B cell (primary cell): ENCODE results near the gene LSM10. TPM values are rescaled to one million over a fixed set of nuclear protein-coding genes. Genes with fewer than 3 reads are reported as not detected.

Experiments used
- ATAC-seq: fragments of 200-7000 bp; cut with Tn5 transposase; one replicate; pipeline ENCODE4 v1.10.0; 2021; ENCODE audit warnings: low read depth, mild to moderate bottlenecking, moderate number of reproducible peaks, moderate library complexity
- CTCF ChIA-PET: fragments of 350-600 bp; sonication (Branson Sonifier 250); formaldehyde crosslinking; loops from one replicate; lab custom pipeline; 2021; ENCODE audit warnings: antibody characterized with exemption, inconsistent platforms; lab: Charles Lee
- POLR2A ChIA-PET: fragments of 350-600 bp; sonication (Branson Sonifier 250); formaldehyde crosslinking; loops from one replicate; lab custom pipeline; 2021; ENCODE audit warnings: antibody characterized with exemption; lab: Charles Lee
- DNase-seq: peaks from one replicate; pipeline ENCODE4 v3.0.0; 2013
- H2AFZ ChIP-seq: 2 replicates; pipeline ENCODE4 v1.6.1; 2012; ENCODE audit warnings: mild to moderate bottlenecking, low read depth, low read length; ENCODE audit not compliant: insufficient read depth, poor library complexity, severe bottlenecking
- H3K27ac ChIP-seq, 2 donors: 1 replicate in 1 of 2; 2 replicates in 1 of 2; pipeline ENCODE4 v1.5.1; 2012 to 2013; ENCODE audit warnings: low read length in 2 of 2, mild to moderate bottlenecking in 2 of 2, moderate library complexity in 1 of 2
- H3K27me3 ChIP-seq, 4 experiments: fragments of 200-600 bp in 1 of 4; sonication (generic) in 1 of 4; replicated peaks in 1 of 4; 1 replicate in 2 of 4; 2 replicates in 2 of 4; pipeline versions ENCODE4 v1.6.1 to v1.7.0; 2013 to 2016; ENCODE audit warnings: low read length in 3 of 4, mild to moderate bottlenecking in 2 of 4, mixed read lengths in 1 of 4, moderate library complexity in 1 of 4; ENCODE audit not compliant: insufficient read depth in 4 of 4, control insufficient read depth in 3 of 4; ENCODE audit errors: control extremely low read depth in 1 of 4
- H3K36me3 ChIP-seq, 2 experiments: replicated peaks in 1 of 2; 1 replicate in 1 of 2; 2 replicates in 1 of 2; pipeline versions ENCODE4 v1.6.1 to v1.7.1; 2013; ENCODE audit warnings: low read length in 1 of 2; ENCODE audit not compliant: insufficient read depth in 2 of 2, control insufficient read depth in 1 of 2; ENCODE audit errors: control extremely low read depth in 1 of 2, extremely low read depth in 1 of 2
- H3K4me1 ChIP-seq, 2 donors: fragments of 200-600 bp in 1 of 2; sonication (generic) in 1 of 2; 1 replicate in 1 of 2; 2 replicates in 1 of 2; pipeline versions ENCODE4 v1.5.1 to v1.6.1; 2013 to 2017; ENCODE audit warnings: low read length in 2 of 2; ENCODE audit not compliant: control insufficient read depth in 2 of 2, insufficient read depth in 2 of 2
- H3K4me2 ChIP-seq: replicated peaks from 2 replicates; pipeline ENCODE3; 2012; ENCODE audit warnings: mild to moderate bottlenecking, low read depth, low read length; ENCODE audit not compliant: poor library complexity, severe bottlenecking
- H3K4me3 ChIP-seq, 5 experiments: fragments of 200-600 bp in 1 of 5; sonication (generic) in 1 of 5; 1 replicate in 3 of 5; 2 replicates in 2 of 5; pipeline versions ENCODE4 v1.5.1 to v1.7.0; 2011 to 2016; ENCODE audit warnings: low read length in 4 of 5, mild to moderate bottlenecking in 4 of 5, low read depth in 2 of 5, control low read depth in 1 of 5, moderate library complexity in 1 of 5; ENCODE audit not compliant: insufficient read depth in 1 of 5; ENCODE audit errors: control extremely low read depth in 1 of 5, extremely low read depth in 1 of 5
- H3K79me2 ChIP-seq: fragments of 200-600 bp; sonication (generic); one replicate; pipeline ENCODE4 v1.6.0; 2016; ENCODE audit warnings: low read length; ENCODE audit not compliant: control insufficient read depth, insufficient read depth
- H3K9ac ChIP-seq: fragments of 200-600 bp; sonication (generic); 2 replicates; pipeline ENCODE4 v1.6.1; 2017; ENCODE audit warnings: mild to moderate bottlenecking, low read length, moderate library complexity
- H3K9me3 ChIP-seq, 3 donors: one replicate each; pipeline versions ENCODE4 v1.6.1 to v1.7.1; 2013; ENCODE audit warnings: low read length in 2 of 3; ENCODE audit not compliant: control insufficient read depth in 2 of 3, insufficient read depth in 1 of 3; ENCODE audit errors: control extremely low read depth in 1 of 3
- H4K20me1 ChIP-seq: 2 replicates; pipeline ENCODE4 v1.6.0; 2012; ENCODE audit warnings: mild to moderate bottlenecking, low read length; ENCODE audit not compliant: insufficient read depth, control insufficient read depth, poor library complexity, severe bottlenecking
- H3K27ac Mint-ChIP-seq: one replicate; pipeline ENCODE4 v1.8.0; 2021; ENCODE audit warnings: mixed read lengths
- H3K27me3 Mint-ChIP-seq: one replicate; pipeline ENCODE4 v1.8.0; 2021; ENCODE audit warnings: mixed read lengths
- H3K4me1 Mint-ChIP-seq: one replicate; pipeline ENCODE4 v1.8.0; 2021; ENCODE audit warnings: mixed read lengths
- H3K4me3 Mint-ChIP-seq: one replicate; pipeline ENCODE4 v1.8.0; 2021; ENCODE audit warnings: mixed read lengths
- H3K9me3 Mint-ChIP-seq: one replicate; pipeline ENCODE4 v1.8.0; 2022; ENCODE audit warnings: mixed read lengths; ENCODE audit not compliant: insufficient read depth
- EZH2 ChIP-seq: IDR thresholded peaks from 2 replicates; pipeline ENCODE4 v1.6.1; 2012; ENCODE audit warnings: borderline replicate concordance, low read depth, mild to moderate bottlenecking, moderate library complexity, low read length; ENCODE audit not compliant: insufficient read depth, poor library complexity, severe bottlenecking
- WGBS: methylation state at CpG from one replicate; pipeline ENCODE4 v1.1.5; 2013; ENCODE audit warnings: missing lambda C conversion rate; ENCODE audit not compliant: insufficient coverage; 5-methylcytosine and 5-hydroxymethylcytosine counted together
- intact Hi-C: fragments of 100-400 bp; cut with micrococcal nuclease; formaldehyde crosslinking; loops from one replicate; pipeline ENCODE4 v1.10.0; 2022
- polyA plus RNA-seq: library from polyadenylated mRNA; depleted of rRNA; stranded (reverse); fragments of >200 nt; gene quantifications from 2 replicates; pipeline ENCODE4 v1.2.3, GENCODE V29; 2012
- total RNA-seq, 2 donors: library from RNA; stranded (reverse); fragments of 120-200 nt in 1 of 2; gene quantifications; 1 replicate in 1 of 2; 2 replicates in 1 of 2; pipeline versions ENCODE4 v1.2.3 to v1.2.4, GENCODE V29; 2013 to 2022
- TF ChIP-seq, protein P1 (sequence below): fragments of 200-600 bp; IDR thresholded peaks from one replicate; pipeline ENCODE4 v1.8.0; 2022; ENCODE audit warnings: antibody characterized with exemption, mild to moderate bottlenecking

LSM10 gene
- total and polyA plus RNA-seq, 2 donors (not counting 1 experiment from before 2014, with no cell fraction given), result 73.5 to 136 TPM

DNA sequence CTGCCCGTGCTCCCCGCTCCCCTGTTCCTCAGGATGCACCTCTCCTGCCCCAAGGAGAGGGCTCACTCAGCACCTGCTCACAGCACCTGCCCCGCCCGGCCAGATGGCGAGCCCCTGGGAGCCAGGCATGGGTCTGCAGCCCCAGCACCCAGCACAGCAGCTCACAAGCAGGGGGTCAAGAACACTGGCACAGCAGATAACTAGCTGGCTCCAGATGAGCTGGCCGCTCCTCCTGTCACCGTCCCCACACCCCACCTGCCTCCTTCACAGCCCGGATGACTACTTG, 53.4 kb downstream of the LSM10 start:
- H3K9me3 ChIP-seq, result no peaks in the 10 kb centered on the region
- intact Hi-C loops, result no loop called here
- H3K4me2 ChIP-seq, result no peak overlapping the region
- Mint-ChIP-seq H3K4me3 (no peak overlapping the region), H3K27ac (no peak overlapping the region), H3K4me1 (peaks cover 7% of the 10 kb centered on the region), H3K9me3 (no peaks in the 10 kb centered on the region), H3K27me3 (no peaks in the 10 kb centered on the region)
- no peak overlapping the region for H3K9ac ChIP-seq
- no peak overlapping the region for H3K4me3 ChIP-seq
- ChIA-PET POLR2A (no interaction called here), CTCF (interaction anchor here (0.5 to 6.0 kb wide), 6 partner anchors 24 to 80 kb away, joined by 3 to 98 read pairs (median 3); no protein-coding TSS in a partner anchor)
- H2AFZ ChIP-seq, result no peak overlapping the region
- ATAC-seq (no peak), DNase-seq (no peak)
- H3K4me1 ChIP-seq, result peaks cover 3% of the 10 kb centered on the region in 2 donors
- peaks cover 15% of the 10 kb centered on the region for H4K20me1 ChIP-seq
- TF ChIP-seq EZH2, result no peak
- TF ChIP-seq, protein P1, sequence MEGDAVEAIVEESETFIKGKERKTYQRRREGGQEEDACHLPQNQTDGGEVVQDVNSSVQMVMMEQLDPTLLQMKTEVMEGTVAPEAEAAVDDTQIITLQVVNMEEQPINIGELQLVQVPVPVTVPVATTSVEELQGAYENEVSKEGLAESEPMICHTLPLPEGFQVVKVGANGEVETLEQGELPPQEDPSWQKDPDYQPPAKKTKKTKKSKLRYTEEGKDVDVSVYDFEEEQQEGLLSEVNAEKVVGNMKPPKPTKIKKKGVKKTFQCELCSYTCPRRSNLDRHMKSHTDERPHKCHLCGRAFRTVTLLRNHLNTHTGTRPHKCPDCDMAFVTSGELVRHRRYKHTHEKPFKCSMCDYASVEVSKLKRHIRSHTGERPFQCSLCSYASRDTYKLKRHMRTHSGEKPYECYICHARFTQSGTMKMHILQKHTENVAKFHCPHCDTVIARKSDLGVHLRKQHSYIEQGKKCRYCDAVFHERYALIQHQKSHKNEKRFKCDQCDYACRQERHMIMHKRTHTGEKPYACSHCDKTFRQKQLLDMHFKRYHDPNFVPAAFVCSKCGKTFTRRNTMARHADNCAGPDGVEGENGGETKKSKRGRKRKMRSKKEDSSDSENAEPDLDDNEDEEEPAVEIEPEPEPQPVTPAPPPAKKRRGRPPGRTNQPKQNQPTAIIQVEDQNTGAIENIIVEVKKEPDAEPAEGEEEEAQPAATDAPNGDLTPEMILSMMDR, result no peak
- peaks cover 4 to 81% of the 10 kb centered on the region in 2 experiments for H3K36me3 ChIP-seq
- no peaks in the 10 kb centered on the region for H3K27me3 ChIP-seq
- WGBS, result 96% methylated on average over 7 of the region's 8 CpGs
- no peaks in the 10 kb centered on the region for H3K79me2 ChIP-seq
- H3K27ac ChIP-seq, result no peak overlapping the region

DNA sequence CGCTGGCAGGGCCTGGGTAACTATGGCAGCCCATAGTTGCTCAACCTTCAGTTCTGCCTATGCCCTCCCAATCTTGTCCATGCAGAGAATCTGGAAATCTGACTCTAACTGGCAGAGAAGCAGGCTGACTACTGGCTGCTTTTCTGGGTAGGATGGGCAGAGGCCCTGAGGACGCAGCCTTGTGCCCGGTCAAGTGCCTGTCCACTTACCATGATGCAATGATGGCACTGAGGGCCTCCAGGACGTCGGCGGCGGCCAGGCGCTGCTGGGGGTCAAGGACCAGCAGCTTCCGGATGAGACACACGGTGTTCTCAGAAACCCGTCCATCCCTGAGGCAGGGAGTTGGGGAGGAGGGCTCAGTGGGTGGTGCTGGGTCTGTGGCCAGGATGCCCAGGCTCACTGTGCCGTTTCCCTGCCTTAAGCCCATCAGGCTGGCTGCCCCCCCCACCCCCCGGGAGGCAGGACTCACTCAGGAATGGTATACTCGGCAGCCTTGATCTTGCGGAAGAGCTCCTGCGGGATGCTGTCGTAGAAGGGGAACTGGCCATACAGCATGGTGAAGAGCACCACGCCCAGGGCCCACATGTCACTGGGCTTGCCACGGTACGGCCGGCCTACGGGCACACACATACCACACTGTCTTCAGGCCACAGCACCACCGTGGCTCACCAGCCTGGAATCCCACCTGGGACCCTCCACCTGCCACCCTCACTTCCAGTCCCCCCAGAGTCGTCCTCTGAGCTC, 53.9 kb downstream of the LSM10 start:
- 98% methylated on average over 24 of the region's 24 CpGs for WGBS
- intact Hi-C loops, result loop anchor here (2.0 kb wide), 1 partner anchor 25 kb away; no protein-coding TSS in a partner anchor

More for the DNA sequence above, 53.9 kb downstream of the LSM10 start:
- H2AFZ ChIP-seq, result no peak overlapping the region
- no peaks in the 10 kb centered on the region for H3K27me3 Mint-ChIP-seq
- ChIA-PET POLR2A (no interaction called here), CTCF (interaction anchor here (0.5 to 6.0 kb wide), 17 partner anchors 8 to 194 kb away, joined by 3 to 98 read pairs (median 6); partner anchors contain the start of genes LSM10 and TRAPPC3)
- H3K27ac Mint-ChIP-seq, result no peak overlapping the region
- H3K36me3 ChIP-seq, result peaks cover 4 to 77% of the 10 kb centered on the region in 2 experiments
- peaks cover 15% of the 10 kb centered on the region for H4K20me1 ChIP-seq
- H3K9ac ChIP-seq, result no peak overlapping the region
- no peaks in the 10 kb centered on the region for H3K27me3 ChIP-seq
- no peak overlapping the region for H3K4me2 ChIP-seq
- no peak overlapping the region for H3K4me3 ChIP-seq
- H3K27ac ChIP-seq, result no peak overlapping the region
- TF ChIP-seq, protein P1, result no peak
- TF ChIP-seq EZH2, result no peak
- H3K4me3 Mint-ChIP-seq, result no peak overlapping the region
- no peaks in the 10 kb centered on the region for H3K9me3 Mint-ChIP-seq
- peaks cover 7% of the 10 kb centered on the region for H3K4me1 Mint-ChIP-seq
- H3K79me2 ChIP-seq, result no peaks in the 10 kb centered on the region
- H3K9me3 ChIP-seq, result no peaks in the 10 kb centered on the region
- DNase-seq (no peak), ATAC-seq (no peak)
- peaks cover 0 to 5% of the 10 kb centered on the region in 2 donors for H3K4me1 ChIP-seq
